HG03575 (cell line): Measurements from ENCODE around the gene QRFPR.
A peak's percentile ranks its signal among the peaks of the same experiment; 100 is the strongest.
"Not testable (repeated sequence)": the region's sequence is repeated elsewhere in the genome, so short reads cannot be mapped to it uniquely, and the experiment has no call there.

Experiments
- ATAC-seq: cut with Tn5 transposase; IDR thresholded peaks from one replicate; pipeline ENCODE4 v1.9.1; 2021; ENCODE audit not compliant: unreplicated experiment, insufficient number of reproducible peaks, low FRiP score; ENCODE audit errors: extremely low read depth

QRFPR gene

DNA sequence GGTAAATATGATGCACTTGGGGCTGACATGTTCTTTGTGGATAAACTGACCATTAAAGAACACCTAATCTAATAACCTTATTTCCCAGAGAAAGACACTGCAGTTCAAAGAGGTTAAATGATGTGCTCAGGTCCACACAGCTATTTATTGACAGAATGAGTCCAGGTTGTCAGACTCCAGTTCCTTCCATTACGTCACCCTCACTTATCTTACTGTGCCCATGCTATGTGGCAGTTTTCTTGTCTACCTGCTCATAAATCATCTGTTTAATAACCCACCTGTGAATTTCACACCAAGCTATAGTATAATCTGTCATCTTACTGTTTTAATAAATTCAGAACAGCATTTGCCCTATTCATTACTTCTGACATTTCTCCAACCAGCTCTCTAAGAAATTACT, 36.7 kb downstream of the QRFPR start:
- ATAC-seq: no peak

DNA sequence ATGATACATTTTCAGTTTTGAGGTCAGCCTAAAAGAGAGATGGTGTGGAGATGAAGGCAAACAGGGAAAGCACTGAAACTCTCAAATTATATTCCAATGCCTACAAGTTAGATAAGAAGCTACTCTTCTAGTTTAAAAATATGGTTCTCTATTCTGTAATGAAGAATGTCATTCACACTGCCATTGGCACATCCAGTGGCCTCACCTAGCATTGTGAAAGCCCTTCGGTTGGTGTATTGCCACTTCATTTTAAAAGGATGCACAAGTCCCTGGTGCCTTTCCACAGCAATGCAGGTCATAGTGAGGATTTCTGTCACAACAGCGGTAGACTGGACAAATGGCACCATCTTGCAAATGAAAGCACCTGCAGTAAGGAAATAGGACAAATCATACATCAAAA, 40.6 kb downstream of the QRFPR start:
- ATAC-seq: no peak

DNA sequence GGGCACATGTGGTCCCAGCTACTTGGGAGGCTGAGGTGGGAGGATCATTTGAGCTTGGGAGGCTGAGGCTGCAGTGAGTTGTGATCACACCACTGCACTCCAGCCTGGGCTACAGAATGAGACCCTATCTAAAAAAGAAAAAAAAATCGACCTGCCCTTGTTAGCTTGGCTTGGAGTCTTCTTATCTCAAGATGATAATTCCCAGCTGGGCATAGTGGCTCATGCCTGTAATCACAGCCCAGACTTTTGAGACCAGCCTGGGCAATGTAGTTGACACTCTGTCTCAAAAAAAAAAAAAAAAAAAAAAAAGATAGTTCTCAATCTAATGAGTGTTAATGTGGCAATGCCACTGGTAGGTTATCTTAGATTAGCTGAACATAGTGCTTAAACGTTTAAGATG, 41.0 kb downstream of the QRFPR start:
- ATAC-seq: no peak

DNA sequence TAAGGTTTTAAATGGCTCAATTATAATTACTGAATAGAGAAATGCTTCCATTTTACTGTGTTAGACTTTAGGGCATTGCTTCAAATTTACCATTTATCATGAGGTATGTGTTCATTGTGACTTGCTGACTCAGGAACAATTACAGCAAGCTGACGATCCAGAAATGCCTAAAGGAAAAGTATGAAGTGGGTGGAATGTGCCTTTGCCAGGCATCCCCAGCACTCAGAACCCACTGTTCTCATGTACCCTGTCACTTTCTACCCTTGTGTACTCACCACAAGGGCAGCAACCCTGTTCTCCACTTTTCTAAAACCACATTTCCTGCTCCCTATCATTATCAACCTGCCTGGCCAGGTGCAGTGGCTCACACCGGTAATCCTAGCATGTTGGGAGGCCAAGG, 41.5 kb downstream of the QRFPR start:
- ATAC-seq: no peak

DNA sequence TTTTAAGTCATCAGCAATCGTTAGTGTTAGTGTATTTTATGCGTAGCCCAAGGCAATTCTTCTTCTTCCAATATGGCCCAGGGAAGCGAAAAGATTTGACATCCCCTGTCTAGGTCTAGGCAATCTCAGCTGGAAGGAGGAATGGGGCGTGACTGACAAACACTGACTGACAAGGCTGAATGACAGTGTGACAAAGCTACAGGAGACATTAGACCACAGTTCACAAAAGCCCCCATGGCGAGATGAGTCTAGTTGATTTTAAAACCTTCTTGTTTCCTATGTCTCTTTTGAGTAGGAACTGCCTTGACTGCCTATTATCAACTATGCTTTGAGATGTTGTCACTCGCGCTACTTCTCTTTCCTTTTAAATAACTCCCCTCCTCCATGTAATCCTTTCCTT, 42.3 kb downstream of the QRFPR start:
- no peak for ATAC-seq

DNA sequence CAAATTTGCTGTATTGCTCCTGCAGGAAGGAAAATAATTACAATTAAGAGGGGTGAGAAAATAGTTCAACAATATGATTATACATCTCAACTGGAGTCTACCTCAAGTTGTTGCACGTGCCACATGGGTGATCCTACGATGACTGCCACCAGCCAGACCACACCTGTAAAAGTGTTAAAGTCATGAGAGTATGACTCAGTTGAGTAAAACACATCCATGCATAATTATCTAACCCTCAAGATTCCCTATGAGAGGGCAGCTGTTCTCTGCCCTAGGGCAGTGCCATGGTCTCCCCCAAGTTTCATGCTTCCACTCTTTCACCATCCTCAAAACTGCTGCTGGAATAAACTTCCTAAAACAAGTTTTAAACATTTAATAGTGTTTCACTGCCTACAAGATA, 44.1 kb downstream of the QRFPR start:
- ATAC-seq: no peak

DNA sequence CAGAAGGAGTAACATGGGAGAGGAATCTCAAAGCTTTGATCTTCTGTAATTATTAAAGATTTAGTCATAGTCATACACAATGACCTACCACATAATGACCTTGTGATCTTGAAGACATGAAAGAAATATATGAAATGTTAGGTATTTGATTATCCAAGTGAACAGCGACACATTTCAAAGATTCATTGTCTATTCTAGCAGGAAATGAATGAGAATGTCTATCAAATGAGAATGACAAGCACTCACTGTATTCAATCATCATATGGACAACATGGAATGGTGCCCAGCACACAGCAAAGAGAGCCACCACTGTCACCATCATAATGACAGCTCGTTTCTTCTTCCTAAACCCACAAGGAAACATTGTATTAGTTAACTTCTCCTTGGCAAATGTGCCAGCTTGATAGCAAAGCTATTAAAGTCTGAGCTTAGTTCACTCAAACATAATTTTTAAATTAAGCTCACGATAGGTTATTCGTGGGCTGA, 50.6 kb downstream of the QRFPR start:
- ATAC-seq: no peak

DNA sequence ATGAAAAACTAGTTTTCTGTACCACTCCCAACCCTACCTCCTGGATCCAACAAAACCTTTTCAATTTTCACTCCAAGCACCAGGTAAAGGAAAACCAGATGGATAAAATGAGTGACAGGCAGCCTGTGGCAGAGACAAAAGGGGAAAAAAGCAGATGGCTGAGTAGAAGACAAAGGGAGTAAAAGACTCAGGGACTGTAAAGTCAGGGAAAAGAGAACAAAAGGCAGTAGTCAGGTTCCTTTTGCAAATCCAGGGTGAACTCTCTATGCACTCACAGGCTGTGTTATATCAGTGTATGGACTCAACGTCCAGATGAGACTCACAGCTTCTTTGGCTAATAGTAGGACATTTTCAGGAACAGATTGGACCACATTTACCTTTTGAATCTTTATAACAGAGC, 54.2 kb downstream of the QRFPR start:
- no peak for ATAC-seq

DNA sequence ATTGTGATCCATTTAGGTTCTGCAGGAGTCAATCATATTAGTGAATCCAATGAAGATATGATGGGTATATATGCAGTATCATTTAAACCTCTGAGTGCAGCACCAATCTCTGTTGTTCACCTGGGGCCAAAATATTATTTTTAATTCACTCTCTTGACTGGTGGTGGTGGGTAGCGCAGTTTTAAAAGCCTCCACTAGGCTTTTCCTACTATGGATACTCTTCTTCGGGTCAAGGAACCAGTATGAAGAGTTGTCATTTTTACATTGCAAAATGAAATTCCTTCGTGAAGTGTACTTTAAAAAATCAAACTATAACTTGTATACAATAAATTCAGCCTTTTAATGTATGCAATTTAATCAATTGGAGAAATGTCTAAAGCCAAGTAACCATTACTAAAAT, 56.5 kb downstream of the QRFPR start:
- no peak for ATAC-seq

DNA sequence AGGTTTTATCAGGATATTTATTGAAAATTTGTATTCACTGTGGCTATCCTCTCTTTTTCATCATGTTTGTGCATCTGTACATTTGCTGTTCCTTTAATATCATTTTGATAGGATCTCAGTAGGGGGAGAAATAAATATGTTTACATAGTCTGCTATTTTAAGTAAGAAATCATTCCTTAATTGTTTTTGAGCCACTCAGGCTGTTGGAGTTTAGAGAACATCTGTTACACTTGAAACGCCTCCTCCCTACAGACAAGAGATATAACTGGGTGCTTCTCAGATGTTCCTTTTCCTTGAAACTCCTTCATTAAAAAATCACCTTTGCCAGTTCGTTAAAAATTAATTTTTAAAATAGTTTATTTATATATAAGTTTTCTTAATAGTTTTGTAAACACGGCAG, 59.4 kb downstream of the QRFPR start:
- no peak for ATAC-seq

DNA sequence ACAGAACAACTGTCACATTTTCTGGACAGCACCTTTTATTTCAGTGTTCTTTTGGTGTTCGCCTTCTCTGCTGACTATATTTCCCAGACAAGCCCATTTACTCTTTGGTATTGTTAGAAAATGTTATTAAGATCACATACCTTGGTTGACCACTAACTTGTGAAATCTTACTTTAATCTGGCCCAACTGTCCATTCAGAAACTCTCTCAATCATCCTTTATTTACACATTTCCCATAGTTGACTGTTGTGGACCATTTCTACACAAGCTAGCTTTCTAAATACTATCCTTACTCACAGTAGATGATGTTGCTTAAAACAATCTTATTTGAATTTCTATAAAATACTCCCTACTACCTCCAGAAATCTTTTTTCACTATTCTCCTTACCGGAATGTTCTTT, 64.7 kb downstream of the QRFPR start:
- no peak for ATAC-seq

DNA sequence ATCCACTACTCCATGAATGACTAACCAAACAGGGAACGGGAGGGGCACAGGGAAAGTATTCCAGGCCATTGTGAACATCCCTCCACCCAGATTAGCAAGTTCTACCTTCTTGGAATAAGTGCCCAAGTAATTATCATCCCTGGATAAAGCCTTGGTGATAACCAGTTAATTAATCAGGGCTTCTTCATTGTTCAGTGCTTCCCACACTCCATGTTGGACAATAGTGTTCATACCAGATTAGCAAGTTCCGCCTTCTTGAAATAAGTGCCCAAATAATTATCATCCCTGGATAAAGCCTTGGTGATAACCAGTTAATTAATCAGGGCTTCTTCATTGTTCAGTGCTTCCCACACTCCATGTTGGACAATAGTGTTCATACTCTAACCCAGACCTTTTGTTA, 67.4 kb downstream of the QRFPR start:
- ATAC-seq: not testable (repeated sequence)

DNA sequence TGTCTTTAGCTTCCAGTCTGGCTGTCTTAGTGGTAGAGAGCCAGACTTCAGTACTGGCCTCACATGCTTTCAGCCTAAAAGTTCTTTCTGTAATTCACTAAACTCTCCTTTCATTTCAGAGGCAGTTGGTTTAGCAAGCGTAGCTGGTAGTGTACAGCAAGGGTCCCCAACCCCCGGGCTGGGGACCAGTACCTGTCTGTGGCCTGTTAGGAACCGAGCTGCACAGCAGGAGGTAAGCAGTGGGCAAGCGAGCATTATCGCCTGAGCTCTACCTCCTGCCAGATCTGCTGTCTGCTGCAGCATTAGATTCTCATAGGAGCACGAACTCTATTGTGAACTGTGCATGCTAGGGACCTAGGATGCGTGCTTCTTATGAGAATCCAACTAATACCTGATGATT, 72.0 kb downstream of the QRFPR start:
- no peak for ATAC-seq

DNA sequence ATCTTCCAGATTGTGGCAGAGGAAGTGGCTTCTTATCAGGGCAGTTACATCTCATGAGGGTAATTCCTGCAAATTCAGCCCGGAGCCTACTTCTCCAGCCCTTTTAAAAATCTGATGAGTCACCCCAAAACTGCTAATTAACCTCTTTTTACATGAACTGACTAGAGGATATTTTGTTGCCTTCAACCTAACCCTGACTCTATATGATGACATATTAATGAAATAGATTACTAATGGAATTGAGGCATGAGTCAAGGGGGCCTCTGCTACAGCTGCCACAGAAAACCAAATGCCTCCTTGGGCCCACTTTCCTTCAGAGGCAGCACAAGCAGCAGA, 72.5 kb downstream of the QRFPR start:
- no peak for ATAC-seq

DNA sequence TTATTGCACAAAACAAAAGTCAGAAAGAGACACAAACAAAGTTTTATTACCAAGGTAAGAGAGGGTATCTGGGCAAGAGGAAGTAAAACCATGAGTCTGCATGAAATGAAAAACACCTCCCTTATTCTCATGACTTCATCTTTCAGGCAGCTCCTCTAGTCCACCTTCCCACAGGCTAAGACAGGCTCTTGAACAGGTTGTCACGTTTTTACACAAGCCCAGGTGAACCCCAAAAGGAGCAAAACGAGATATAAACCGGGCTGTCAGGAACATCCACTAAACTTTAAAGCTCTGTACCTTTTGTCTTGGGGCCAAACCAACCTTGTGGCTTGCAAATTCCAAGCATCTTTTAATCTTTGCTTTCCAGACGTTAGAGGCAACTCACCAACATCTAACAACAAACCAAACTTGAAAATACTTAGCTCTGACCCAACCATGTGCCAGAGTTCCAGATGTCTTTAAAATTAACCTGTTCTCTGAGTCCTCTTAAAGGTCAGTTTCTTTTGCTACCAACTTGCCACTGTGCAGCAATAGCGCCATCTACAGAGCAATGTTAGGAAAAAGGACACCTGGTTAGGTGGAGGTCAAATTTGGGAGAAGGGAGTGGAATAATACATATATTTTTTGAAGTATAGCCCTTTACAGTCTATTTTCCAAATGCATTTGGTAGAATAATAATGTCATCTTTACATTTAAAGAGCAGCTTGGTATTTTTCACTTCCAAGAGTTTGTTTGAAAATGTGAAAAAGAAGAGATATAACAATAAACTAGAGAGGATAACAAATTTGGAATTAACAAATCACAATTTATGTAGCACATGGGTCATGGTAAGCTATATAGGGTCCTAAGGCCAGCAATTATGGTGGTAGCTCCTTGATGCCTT, 73.1 kb downstream of the QRFPR start:
- peak; percentile 80 for ATAC-seq

DNA sequence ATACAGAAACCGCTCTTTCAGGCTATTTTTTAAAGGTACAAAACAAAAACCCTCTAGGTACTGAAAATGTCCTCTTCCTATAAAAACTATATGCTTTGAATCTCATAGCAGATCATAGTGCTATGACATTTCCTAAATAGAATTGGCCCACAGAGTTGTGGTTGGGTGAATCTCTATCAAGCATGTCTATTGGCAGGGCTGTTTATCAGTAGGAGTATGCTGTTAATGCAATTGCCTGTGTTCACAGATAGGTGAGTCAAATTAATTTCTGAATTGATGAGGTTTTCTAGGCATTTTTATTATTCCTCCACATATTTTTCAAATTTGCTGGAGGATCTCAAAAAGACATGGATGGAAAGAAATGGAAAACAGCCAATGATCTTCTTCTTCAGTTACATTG, 73.9 kb downstream of the QRFPR start:
- no peak for ATAC-seq

DNA sequence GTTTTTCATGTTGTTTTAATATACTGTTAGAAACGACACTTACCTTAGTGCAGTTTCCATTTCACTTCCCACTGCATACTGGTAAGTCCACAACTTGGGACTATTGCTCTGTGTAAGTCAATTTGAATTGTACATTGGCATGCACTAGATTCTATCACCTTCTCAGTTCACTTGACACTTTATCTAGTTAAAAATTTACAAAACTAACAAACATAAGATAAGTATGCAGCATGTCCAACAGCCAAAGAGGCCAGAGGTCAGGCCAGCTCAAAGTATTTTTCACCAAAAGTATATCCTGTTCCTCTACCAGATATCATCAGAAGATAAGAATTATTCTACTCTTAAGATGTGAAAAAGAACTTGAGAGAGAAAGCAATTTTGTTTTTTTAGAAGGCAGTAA, 75.9 kb downstream of the QRFPR start:
- no peak for ATAC-seq

DNA sequence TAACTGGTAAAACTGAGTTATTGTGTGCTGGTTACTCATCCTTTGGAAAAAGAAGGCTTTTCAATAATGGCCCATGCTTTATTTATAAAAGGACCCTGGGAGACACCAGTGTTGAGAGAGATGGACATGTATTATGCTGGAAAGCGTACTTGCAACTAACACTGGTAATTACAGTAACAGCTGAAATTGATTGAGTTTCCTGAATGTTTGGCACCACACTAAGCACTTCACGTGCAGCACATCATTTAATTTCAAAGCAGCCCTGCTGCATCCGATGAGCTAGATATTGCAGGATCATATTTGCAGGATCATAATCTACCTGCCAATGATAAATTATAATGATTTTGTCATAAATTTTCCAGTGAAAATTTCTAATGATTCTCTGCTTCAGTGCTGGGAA, 81.5 kb downstream of the QRFPR start:
- ATAC-seq: no peak

DNA sequence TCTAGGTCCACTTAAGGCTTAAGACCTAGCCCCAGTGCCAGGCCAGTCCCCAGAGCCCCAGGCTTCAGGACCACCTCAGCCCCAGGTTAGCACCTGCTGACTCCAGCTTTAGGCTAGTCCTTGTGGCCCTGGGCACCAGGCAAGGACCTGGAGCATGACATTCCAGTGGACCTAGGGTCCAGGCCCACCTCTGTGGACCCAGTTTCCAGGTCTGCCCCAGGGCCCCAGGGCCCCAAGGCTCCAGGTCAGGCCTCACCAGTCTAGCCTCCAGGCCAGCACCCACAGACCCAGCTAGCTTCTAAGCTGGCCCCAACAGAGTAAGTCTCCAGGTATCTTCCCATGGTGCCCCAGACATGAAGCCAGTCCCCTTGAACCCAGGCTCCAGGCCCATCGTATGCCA, 97.5 kb downstream of the QRFPR start:
- no peak for ATAC-seq

DNA sequence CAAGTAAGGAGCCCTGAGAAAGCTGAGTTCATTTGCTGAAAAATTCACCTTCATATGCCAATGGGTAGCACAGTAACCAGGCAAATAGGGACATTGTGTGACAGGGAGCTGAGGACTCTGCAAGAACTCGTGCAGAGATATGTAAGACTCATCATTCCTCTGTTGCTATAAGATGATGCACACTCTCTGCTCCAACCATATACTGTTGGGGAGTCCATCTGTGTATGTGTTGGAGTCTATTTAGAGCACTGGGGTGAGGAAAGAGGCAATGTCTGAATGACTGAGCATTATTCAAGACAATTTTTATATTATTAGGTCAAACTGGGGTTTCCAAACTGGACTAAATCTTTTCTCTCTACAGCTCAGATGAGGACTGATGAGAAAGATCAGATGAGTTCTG, 100.4 kb downstream of the QRFPR start:
- no peak for ATAC-seq

DNA sequence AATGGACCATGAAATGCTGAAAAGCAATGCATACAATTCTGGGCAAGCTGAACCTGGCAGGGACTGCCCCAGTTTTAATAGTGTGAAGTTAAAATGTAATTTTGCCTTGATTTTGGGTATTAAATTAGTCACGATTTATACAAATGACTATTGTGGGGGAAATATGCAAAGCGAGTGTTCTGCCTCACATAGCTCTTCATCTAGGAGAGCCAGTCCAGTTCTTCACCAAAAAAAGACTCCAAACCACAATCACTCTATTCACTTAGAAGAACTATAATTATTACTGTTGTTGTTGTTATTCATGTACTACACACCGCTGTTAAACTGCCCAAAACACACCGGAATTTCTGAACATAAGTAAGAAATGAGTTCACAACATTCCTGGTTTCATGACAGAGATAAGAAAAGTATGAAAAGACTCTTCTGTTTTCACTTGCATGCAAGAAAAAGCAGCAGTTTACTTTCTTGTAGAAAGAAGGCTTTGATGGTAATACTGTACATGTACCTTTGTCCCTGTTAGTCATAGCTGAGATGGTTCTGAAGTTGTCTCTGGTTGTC, 101.9 kb downstream of the QRFPR start:
- ATAC-seq: peak; percentile 89
